GM18526 (cell line): ENCODE results near the gene ZBTB6.

Experiments used
- POLR2A ChIP-seq: IDR thresholded peaks from 3 replicates; pipeline ENCODE4 v1.6.1; 2011; ENCODE audit not compliant: insufficient read length; ENCODE audit errors: extremely low read depth

Gene ZBTB6

GRCh38 chr9:122936883-122937282 is 23.8 kb upstream of the ZBTB6 start:
- TF ChIP-seq POLR2A, result no peak

DNA sequence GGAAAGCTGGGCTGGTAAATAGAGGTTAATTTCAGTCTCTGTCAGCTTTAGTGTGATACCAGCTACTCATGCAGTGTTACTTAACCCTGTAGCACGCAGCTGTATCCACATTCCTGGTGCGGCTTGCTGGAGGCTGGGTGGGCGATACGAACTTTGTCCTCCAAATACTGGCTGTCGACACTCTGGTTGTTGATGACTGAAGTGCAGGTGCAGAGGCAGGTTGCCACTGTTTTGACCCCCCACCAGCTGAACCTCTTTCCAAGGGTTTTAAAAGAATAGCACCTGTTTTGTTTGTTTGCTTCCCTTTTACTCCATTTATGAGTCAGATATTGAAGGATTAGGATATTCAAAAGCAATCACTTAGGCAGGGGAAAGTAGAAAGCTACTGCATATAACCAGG is 23.3 kb upstream of the ZBTB6 start:
- TF ChIP-seq POLR2A, result no peak

- peak; percentile 91 for TF ChIP-seq POLR2A
Observed at GRCh38 chr9:122931226-122932121, 18.4 kb upstream of the ZBTB6 start, which contains the start of gene ZBTB26. Gene ZBTB26, minus strand, starts transcription at chr9:122931512. Its CDS starts 11,578 bp downstream, at chr9:122919934.

GRCh38 chr9:122930541-122931225 is 17.6 kb upstream of the ZBTB6 start:
- TF ChIP-seq POLR2A, result no peak

DNA sequence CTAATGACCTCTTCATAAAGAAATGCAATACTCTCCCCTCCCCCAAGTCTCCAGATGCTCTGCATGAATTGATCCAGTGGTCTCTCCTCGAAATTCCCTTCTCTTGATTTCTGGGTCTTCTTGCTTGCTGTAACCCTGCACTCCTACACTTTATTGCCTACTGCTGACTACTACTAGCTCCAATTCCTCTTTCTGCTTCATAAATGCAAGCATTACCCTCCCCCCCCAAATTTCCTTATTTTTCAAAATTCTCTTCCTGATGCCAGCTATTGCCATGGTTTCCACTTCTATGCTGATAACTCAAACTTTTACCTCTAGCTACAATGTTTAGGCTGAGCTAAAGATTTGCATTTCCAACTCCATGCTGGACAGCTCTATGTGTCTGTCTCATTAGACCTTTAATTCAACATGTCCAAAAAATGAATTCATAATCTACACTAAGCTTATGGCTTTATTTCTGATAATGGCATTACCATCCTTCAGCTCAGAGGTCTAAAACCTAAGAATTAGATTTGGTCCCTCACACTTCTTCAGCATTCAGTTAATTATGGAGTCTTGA is 16.8 kb upstream of the ZBTB6 start:
- TF ChIP-seq POLR2A, result no peak

- no peak for TF ChIP-seq POLR2A
Observed at GRCh38 chr9:122923947-122924346, 10.8 kb upstream of the ZBTB6 start.

- no peak for TF ChIP-seq POLR2A
Observed at GRCh38 chr9:122922713-122923112, 9.6 kb upstream of the ZBTB6 start.

DNA sequence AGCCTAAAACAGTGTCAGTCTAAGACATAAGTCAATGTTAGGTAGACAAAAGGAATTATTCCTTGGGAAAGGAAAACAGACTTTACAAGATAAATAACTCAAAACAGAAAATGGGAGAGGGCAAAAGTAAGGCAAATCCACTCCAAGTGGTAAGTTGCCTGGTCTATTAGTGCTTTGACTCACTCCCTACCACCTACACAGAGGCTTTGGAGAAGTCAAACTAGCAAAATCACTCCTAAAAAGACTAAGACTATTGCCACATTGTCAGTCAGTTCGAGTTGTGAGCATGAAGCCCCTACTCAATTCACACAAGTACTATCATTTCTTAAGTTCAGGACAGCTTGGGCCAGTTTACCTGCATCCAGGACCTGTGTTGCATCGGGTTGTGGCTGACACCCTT is 5.2 kb upstream of the ZBTB6 start:
- no peak for TF ChIP-seq POLR2A

DNA sequence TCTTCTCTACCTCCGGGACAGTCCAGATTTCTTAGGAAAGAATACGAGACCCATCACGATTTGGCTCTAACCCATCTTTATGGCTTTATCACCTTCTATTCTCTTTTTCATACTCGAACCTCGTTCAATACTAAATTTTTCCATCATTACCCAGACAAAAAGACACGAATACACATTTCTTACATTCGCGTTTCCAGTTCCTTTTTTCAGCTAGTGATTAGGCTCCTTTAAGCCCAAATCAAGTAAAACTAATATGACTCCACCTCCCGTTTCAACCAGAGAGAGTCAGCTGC is 506 bp downstream of the ZBTB6 start:
- TF ChIP-seq POLR2A, result no peak

- peak; percentile 88 for TF ChIP-seq POLR2A
Observed at GRCh38 chr9:122904823-122905710, 8.1 kb downstream of the ZBTB6 start, which contains the start of gene RC3H2. Gene RC3H2, minus strand, starts transcription at chr9:122905359. Its CDS starts 7,850 bp downstream, at chr9:122897509.

DNA sequence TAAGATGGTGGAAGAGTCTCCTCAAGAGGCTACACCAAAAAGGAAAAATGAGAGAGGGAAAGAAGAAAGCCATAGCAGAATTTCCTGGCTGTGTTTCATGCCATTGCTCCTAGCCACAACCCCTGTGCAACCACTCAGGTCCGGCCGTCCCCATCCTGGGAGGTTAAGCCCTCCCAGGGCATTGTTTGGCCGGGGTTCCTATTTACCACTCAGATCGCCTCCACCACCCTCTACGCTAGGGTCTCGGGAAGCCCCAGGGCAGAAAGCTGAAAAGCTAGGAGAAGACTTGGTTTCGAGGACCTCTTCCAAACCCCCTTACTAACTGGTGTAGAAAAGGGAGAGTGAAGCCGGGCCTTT is 8.7 kb downstream of the ZBTB6 start:
- TF ChIP-seq POLR2A, result no peak

DNA sequence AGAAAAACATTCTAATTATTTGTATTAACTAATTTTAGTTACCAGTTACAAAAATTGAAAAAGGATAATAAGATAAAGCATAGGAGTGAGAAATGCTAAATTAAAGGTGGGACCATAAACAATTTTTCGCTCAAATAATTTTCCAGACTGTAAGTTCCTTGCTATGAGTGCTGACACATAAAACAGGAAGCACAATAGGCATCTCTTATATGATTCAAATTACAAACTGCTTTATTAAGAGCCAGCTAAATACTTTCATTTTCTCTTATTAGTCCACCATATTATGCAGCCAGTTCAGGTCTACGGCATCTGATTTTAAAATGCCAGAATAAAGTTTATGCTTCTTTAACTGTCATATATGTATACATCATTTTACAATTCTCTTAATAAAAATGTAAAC is 12.3 kb downstream of the ZBTB6 start:
- no peak for TF ChIP-seq POLR2A

DNA sequence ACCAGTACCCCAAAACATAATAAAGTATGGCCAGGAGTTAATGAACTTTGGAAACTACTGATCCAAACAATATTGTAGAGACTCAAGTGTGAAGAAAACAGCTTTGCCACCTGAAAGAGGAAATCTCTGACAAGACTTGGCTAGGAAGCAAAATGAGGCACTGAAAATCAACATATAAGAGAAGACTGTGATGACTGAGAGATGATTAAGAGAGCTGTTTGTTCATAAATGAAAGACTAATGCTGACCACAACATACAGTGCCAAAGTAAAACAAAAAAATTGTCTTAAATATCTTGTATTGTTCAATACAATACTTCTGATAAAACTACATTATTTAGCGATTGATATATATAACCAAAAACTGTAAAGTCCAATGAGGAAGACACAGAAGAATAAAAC is 15.2 kb downstream of the ZBTB6 start:
- TF ChIP-seq POLR2A, result no peak

GRCh38 chr9:122888480-122888879 is 24.6 kb downstream of the ZBTB6 start:
- TF ChIP-seq POLR2A, result no peak

DNA sequence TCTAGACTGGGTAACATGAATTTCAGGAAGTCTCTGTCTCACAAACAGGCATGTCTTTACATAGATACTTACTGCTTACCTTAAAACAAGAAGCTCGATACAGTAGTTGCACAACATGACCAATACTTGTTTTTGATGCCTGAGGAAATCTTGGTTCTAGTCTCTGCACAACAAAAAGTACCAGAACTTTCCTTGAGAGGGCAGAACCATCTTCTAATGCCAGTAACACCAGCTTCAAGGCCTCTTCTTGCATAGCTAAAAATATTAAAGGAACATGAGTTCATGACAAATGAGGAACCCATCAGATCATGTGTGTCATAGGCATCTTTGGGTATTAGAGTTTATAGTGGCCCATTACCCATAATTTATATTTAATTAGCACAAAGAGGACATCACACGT is 30.0 kb downstream of the ZBTB6 start:
- TF ChIP-seq POLR2A, result no peak
